Endothelial cell of umbilical vein (primary cell): ENCODE results near the gene BCAS3.

Source experiments
- CTCF ChIP-seq, 2 donors: IDR thresholded peaks; 1 replicate in 1 of 2; 2 replicates in 1 of 2; pipeline ENCODE4 v1.5.1; 2011; ENCODE audit warnings: low read length in 2 of 2, mild to moderate bottlenecking in 2 of 2, moderate library complexity in 2 of 2, control low read depth in 1 of 2, inconsistent platforms in 1 of 2, low read depth in 1 of 2; ENCODE audit not compliant: insufficient read depth in 1 of 2; ENCODE audit errors: extremely low read depth in 1 of 2
- EZH2 ChIP-seq: IDR thresholded peaks from 2 replicates; pipeline ENCODE4 v1.6.1; 2012; ENCODE audit warnings: borderline replicate concordance, low read depth, mild to moderate bottlenecking, moderate library complexity, low read length, inconsistent platforms; ENCODE audit not compliant: severe bottlenecking
- MYC ChIP-seq: IDR thresholded peaks from one replicate; pipeline ENCODE4 v1.6.1; 2011; ENCODE audit warnings: mild to moderate bottlenecking, low read depth, low read length
- POLR2A ChIP-seq: IDR thresholded peaks from 2 replicates; pipeline ENCODE4 v1.6.1; 2012; ENCODE audit warnings: low read depth, mild to moderate bottlenecking, control low read depth, low read length

GRCh38 chr17:61255647-61256046 is 578.0 kb downstream of the BCAS3 start:
- TF ChIP-seq CTCF (IDR thresholded peaks at IDR 0.05; ENCODE audit: extremely low read depth in 1 of 2, insufficient read depth in 1 of 2, low read depth in 1 of 2, low read length in 2 of 2): no peak
- TF ChIP-seq EZH2: no peak
- no peak for TF ChIP-seq POLR2A
- TF ChIP-seq MYC: no peak
